GM12864 (cell line): ENCODE measurements around the gene CHCHD6.

Experiments
- DNase-seq: peaks from one replicate; pipeline ENCODE4 v3.0.0-alpha.2; 2011; ENCODE audit warnings: low read depth
- H3K4me3 ChIP-seq: 2 replicates; pipeline ENCODE4 v1.5.1; 2011; ENCODE audit warnings: mild to moderate bottlenecking, low read depth, low read length, control low read depth
- CTCF ChIP-seq: IDR thresholded peaks from 2 replicates; pipeline ENCODE4 v1.5.1; 2011; ENCODE audit warnings: low read depth, mild to moderate bottlenecking, moderate library complexity, low read length, control low read depth, inconsistent platforms; ENCODE audit errors: missing control alignments

The CHCHD6 gene

GRCh38 chr3:126672741-126673140 is 31.3 kb upstream of the CHCHD6 start:
- TF ChIP-seq CTCF, result no peak
- DNase-seq, result no peak
- H3K4me3 ChIP-seq, result no peak overlapping the region

GRCh38 chr3:126676919-126677705 is 26.9 kb upstream of the CHCHD6 start:
- no peak for TF ChIP-seq CTCF
- DNase-seq, result no peak
- no peak overlapping the region for H3K4me3 ChIP-seq

GRCh38 chr3:126677862-126678503 is 26.1 kb upstream of the CHCHD6 start:
- no peak for DNase-seq
- H3K4me3 ChIP-seq, result no peak overlapping the region
- TF ChIP-seq CTCF, result no peak

- no peak for DNase-seq
- no peak for TF ChIP-seq CTCF
- no peak overlapping the region for H3K4me3 ChIP-seq
Measured at GRCh38 chr3:126678693-126679317, 25.2 kb upstream of the CHCHD6 start.

GRCh38 chr3:126679318-126679751 is 24.7 kb upstream of the CHCHD6 start:
- H3K4me3 ChIP-seq, result no peak overlapping the region
- DNase-seq, result no peak
- TF ChIP-seq CTCF, result peak; percentile 95

GRCh38 chr3:126679831-126680666 is 24.0 kb upstream of the CHCHD6 start:
- no peak for DNase-seq
- H3K4me3 ChIP-seq, result no peak overlapping the region
- no peak for TF ChIP-seq CTCF
